Measurements from ENCODE around the gene BRPF3. TPM values are rescaled to one million over a fixed set of nuclear protein-coding genes. Genes with fewer than 3 reads are reported as not detected.

Gene BRPF3
- total and polyA plus RNA-seq, 10 of the 15 experiments (the other 5 are each of a cell fraction or from before 2014, with no cell fraction given) = 2.3 to 16.1 (median 6.7) TPM

DNA sequence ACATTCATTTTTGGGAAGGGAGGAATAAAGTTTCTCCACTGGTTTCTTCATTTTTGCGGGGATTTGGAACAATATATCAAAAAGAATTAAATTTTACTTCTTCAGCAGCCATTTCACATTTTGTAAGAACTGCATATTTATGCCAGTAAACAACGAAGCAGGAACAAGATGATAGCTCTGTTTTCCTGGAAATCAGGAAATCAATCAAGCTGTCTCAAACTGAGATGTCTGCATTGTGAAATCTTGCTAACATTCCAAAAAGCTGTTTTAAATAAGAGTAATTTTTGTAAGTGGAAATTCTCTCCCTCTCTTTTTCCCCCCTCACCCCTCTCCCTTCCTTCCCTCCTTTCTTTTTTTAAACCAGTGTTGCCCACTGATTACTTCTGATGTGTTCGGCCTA lies 46.3 kb upstream of the BRPF3 start:
- ChIA-PET CTCF (interaction anchor here (1.2 kb wide), 1 partner anchor 19 kb away, joined by 3 read pairs; no protein-coding TSS in a partner anchor), POLR2A (no interaction called here)

More for the DNA sequence above, 46.3 kb upstream of the BRPF3 start:
- no TSS peak for BruUV-seq (replicated peaks)
- TF ChIP-seq STAT1 (conservative IDR thresholded peaks at IDR 0.05) = no peak
- TF ChIP-seq, protein P1, sequence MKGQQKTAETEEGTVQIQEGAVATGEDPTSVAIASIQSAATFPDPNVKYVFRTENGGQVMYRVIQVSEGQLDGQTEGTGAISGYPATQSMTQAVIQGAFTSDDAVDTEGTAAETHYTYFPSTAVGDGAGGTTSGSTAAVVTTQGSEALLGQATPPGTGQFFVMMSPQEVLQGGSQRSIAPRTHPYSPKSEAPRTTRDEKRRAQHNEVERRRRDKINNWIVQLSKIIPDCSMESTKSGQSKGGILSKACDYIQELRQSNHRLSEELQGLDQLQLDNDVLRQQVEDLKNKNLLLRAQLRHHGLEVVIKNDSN (IDR thresholded peaks at IDR 0.05; ENCODE audit: borderline replicate concordance, extremely low read length, insufficient read depth, low read depth, low read length) = no peak
- TF ChIP-seq SMARCA5 (IDR thresholded peaks at IDR 0.05) = no peak
- TF ChIP-seq, protein P2, sequence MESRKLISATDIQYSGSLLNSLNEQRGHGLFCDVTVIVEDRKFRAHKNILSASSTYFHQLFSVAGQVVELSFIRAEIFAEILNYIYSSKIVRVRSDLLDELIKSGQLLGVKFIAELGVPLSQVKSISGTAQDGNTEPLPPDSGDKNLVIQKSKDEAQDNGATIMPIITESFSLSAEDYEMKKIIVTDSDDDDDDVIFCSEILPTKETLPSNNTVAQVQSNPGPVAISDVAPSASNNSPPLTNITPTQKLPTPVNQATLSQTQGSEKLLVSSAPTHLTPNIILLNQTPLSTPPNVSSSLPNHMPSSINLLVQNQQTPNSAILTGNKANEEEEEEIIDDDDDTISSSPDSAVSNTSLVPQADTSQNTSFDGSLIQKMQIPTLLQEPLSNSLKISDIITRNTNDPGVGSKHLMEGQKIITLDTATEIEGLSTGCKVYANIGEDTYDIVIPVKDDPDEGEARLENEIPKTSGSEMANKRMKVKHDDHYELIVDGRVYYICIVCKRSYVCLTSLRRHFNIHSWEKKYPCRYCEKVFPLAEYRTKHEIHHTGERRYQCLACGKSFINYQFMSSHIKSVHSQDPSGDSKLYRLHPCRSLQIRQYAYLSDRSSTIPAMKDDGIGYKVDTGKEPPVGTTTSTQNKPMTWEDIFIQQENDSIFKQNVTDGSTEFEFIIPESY (IDR thresholded peaks at IDR 0.05) = no peak
- TF ChIP-seq, protein P3, sequence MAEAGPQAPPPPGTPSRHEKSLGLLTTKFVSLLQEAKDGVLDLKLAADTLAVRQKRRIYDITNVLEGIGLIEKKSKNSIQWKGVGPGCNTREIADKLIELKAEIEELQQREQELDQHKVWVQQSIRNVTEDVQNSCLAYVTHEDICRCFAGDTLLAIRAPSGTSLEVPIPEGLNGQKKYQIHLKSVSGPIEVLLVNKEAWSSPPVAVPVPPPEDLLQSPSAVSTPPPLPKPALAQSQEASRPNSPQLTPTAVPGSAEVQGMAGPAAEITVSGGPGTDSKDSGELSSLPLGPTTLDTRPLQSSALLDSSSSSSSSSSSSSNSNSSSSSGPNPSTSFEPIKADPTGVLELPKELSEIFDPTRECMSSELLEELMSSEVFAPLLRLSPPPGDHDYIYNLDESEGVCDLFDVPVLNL (IDR thresholded peaks at IDR 0.05; ENCODE audit: low read depth, low read length) = no peak
- no peak for TF ChIP-seq NRF1 (conservative IDR thresholded peaks at IDR 0.05; ENCODE audit: low read depth, low read length)
- no peak for TF ChIP-seq PML (IDR thresholded peaks at IDR 0.05; ENCODE audit: low read length)
- no peak for TF ChIP-seq NBN (IDR thresholded peaks at IDR 0.05)
- no peak for TF ChIP-seq FOXM1 (IDR thresholded peaks at IDR 0.05; ENCODE audit: low read depth, low read length)
- no peak for TF ChIP-seq NFYA (IDR thresholded peaks at IDR 0.05; ENCODE audit: borderline replicate concordance, low read depth, low read length)
- TF ChIP-seq JUNB (IDR thresholded peaks at IDR 0.05) = no peak
- TF ChIP-seq, protein P4, sequence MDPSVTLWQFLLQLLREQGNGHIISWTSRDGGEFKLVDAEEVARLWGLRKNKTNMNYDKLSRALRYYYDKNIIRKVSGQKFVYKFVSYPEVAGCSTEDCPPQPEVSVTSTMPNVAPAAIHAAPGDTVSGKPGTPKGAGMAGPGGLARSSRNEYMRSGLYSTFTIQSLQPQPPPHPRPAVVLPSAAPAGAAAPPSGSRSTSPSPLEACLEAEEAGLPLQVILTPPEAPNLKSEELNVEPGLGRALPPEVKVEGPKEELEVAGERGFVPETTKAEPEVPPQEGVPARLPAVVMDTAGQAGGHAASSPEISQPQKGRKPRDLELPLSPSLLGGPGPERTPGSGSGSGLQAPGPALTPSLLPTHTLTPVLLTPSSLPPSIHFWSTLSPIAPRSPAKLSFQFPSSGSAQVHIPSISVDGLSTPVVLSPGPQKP (IDR thresholded peaks at IDR 0.05; ENCODE audit: low read depth, low read length) = no peak
- no peak for TF ChIP-seq NR2C2 (IDR thresholded peaks at IDR 0.05; ENCODE audit: borderline replicate concordance, control insufficient read depth, insufficient read length, low read depth)
- ChIA-PET SMC1A (ENCODE audit: uncharacterized antibody, unreplicated experiment) (interaction anchor here (1.2 to 1.4 kb wide), 3 partner anchors 18 to 55 kb away, joined by 3 to 4 read pairs (median 4); no protein-coding TSS in a partner anchor), RAD21 (ENCODE audit: unreplicated experiment) (no interaction called here)
- no peak for DNase-seq (ENCODE audit: low read depth, low spot score)
- no peaks in the 10 kb centered on the region for H3K36me3 ChIP-seq (ENCODE audit: control insufficient read depth in 2 of 2, insufficient read depth in 2 of 2, low read length in 1 of 2)
- no peak for FAIRE-seq
- H3K27me3 ChIP-seq (replicated peaks in 1 of 2; ENCODE audit: control insufficient read depth in 2 of 2, insufficient read depth in 2 of 2, low read length in 1 of 2) = no peaks in the 10 kb centered on the region
- in situ Hi-C loops (cut with MboI) (no loop called here), intact Hi-C loops (cut with micrococcal nuclease; ENCODE audit: unreplicated experiment) (no loop called here)
- no peaks in the 10 kb centered on the region for H3K4me1 ChIP-seq (ENCODE audit: control insufficient read depth, insufficient read depth, low read length)
- H3K79me2 ChIP-seq (ENCODE audit: control insufficient read depth, insufficient read depth, low read length) = no peaks in the 10 kb centered on the region
- WGBS (ENCODE audit: insufficient coverage, insufficient replicate concordance, low lambda C conversion rate, missing lambda C conversion rate) = 67% methylated on average over 3 of the region's 3 CpGs
- no peaks in the 10 kb centered on the region; the same call in 2 of the 3 replicates for H3K9me3 ChIP-seq (replicated peaks; ENCODE audit: control insufficient read depth, insufficient read depth, low read length)
- H3K27ac ChIP-seq (ENCODE audit: control insufficient read depth, insufficient read depth) = no peak overlapping the region
- H3K9ac ChIP-seq (ENCODE audit: control insufficient read depth, insufficient read depth, low read length) = no peak overlapping the region
- ATAC-seq = no peak
- no peaks in the 10 kb centered on the region for H4K20me1 ChIP-seq (ENCODE audit: control insufficient read depth, insufficient read depth)
- no peak overlapping the region for H3K4me2 ChIP-seq (ENCODE audit: control insufficient read depth, insufficient read depth)
- no peak overlapping the region for H3K4me3 ChIP-seq
- no peak overlapping the region for H2AFZ ChIP-seq (ENCODE audit: control insufficient read depth, low read depth, low read length)

Data from GM12878 (cell line).